GM21526 (cell line): ENCODE data around the gene MRGPRG.

Experiments
- ATAC-seq: cut with Tn5 transposase; IDR thresholded peaks from one replicate; pipeline ENCODE4 v1.9.1; 2021; ENCODE audit warnings: moderate library complexity; ENCODE audit not compliant: unreplicated experiment, low FRiP score

The MRGPRG gene

GRCh38 chr11:3226846-3227567, 8.4 kb upstream of the MRGPRG start:
- no peak for ATAC-seq

DNA sequence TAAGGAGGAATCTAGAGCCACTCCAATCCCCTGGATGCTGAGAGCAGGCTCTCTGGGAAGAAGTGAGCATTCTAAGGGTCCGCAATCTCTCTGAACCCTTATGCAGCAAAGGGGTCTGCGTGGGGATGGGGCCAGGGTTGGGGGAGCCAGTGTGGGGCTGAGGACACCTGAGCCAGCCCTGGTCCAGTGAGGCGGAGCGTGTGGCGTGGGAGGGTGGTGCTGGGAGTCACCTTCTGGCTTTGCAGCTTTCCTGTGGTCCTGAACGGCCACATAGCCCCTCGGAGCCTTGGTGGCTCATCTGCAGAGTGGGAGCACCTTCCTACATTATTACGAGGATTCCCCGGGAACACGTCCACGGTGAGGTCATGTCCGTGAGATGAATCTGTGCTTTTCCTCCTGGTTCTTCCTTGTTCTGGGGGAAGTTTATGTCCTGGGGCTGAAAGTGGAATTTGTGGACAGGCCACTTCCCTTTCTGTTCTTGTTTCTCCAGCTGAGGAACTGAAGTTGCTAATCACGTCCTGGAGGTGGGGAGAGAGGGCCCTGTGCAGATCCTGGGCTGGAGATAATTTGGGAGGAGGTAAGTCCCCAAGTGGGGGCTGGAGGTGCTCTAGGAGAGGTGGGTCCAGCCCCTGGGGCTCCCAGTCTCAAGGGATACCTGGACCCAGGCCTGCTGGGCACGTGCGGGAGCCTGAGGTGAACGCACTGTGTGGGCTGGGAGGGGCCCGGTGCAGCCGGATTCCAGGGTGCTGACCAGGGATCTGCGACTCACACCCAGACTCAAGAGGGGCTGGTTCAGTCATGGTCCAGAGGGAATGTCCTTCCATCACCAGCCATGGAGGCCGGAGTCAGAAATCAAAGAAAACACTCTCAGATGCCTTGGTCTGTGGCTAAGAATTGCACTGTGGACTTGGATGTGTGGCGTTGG, 7.5 kb upstream of the MRGPRG start:
- no peak for ATAC-seq

DNA sequence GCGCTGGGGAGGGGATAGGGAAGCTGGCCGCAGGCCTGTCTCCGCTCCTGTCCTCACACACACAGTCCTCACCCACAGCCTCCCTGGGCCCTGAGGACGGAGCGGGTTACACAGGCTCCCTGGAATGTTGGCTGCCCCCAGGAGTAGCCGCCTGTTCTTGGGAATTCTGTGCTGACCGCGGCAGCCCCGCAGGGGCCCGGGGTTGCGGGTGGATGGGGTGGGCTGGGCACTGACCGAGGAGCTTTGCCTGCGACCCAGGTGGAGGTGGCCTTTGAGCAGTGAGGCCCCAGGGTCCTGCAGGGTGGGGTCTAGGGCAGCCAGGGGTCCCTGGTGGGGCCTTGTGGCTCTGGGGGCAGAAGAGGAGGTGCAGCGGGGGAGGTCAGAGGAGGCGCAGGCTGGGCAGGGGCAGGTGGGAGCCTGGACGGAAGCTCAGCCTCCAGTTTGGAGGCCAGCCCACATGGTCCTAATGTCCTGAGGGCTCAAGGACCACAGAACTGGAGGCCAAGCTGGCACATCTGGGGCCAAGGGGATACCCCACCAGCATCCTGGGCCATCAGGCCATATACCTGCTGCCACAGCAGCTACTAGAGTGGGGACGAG, 6.6 kb upstream of the MRGPRG start:
- ATAC-seq, result no peak

GRCh38 chr11:3224401-3225057, 5.9 kb upstream of the MRGPRG start:
- no peak for ATAC-seq

DNA sequence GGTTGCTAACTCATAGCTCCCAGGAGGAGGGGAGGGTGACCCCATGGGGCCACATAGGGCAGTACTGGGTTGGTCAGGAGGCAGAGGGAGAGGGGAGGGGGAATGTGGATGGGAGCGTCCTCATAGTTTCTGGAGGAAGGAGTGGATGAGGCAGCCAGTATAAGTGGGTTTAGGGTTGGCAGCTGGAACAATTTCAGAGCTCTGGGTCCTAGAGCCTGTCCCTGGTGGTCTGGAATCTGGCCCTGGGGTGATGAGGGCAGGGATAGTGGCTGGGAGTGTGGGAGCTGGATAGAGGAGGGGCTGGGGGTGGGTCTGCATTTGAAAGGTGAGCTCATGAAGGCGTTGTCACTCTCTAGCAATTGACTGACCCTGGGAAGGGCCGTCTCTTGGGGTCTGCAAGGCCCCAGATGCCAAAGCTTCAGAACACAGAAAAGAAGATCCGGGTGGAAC, 5.3 kb upstream of the MRGPRG start:
- no peak for ATAC-seq

GRCh38 chr11:3222941-3223915, 4.6 kb upstream of the MRGPRG start:
- ATAC-seq, result no peak

DNA sequence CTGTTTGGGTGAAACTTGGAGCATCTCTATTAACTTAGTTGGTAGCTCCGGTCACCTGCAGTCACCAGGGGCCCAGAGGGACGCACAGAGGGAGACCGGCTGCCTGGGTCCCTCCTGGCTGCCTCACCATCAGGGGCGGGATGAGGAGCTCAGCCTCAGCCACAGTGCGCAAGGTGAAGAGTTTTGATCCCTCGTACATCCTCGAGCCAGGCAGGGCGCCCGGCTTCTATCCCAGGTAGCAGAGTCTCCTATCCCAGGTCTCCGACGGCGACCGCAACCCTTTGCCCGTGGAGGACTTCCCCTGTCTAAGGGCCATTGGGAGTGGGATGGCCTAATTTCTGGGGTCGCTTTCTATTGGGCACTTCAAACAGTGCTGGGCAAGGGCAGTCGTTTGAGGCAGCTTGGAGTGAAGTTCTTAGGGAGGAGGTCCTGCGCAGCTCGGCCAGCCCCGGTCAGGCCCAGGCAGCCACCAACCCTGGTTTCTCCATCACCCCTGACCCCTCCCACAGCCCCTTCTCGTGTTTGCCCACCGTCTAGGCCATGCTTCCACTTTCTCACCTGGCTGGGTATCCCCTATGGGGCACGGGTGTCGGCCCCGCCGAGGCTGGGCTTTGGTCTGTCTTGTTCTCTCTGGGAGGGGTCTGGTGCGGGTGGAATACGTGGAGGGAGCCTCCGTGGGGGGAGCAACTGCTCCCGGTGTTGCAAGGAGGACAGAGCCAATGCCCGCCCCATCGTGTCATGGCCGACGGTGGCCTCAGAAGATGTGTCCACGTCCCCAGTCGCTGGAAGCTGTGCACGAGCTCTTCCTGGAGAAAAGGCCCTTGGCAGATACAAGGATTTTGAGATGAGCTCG, 3.6 kb upstream of the MRGPRG start:
- no peak for ATAC-seq

DNA sequence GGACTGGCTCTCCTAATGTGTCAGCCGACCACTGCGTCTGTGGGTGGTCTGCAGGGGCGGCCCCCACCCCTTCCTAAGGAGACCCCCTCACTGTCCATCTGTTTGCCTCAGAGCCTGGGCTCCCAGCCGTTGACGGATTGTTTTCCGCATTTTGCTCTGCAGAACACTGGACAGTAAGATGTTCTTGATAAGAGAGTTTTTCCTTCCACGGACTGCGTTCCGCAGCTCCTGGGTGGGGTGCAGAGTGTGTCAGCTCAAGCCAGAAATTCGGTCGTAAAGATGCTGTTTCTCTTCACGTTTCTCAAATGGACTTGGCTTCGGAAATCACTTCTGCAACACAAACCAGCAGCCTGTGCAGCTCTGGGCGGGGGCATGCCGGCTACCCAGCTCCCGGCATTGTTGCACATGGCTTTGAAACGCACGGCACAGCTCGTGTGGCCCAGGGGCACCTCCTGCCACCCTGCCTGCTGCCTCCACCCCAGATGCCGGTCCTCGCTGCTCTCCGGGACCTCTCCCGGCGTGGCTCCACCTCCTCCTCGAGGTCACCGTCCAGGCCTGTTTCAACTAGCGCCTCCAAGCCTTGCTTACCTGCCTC, 2.9 kb upstream of the MRGPRG start:
- no peak for ATAC-seq

GRCh38 chr11:3220521-3221407, 2.2 kb upstream of the MRGPRG start:
- ATAC-seq, result no peak

GRCh38 chr11:3220101-3220500, 1.5 kb upstream of the MRGPRG start:
- no peak for ATAC-seq

DNA sequence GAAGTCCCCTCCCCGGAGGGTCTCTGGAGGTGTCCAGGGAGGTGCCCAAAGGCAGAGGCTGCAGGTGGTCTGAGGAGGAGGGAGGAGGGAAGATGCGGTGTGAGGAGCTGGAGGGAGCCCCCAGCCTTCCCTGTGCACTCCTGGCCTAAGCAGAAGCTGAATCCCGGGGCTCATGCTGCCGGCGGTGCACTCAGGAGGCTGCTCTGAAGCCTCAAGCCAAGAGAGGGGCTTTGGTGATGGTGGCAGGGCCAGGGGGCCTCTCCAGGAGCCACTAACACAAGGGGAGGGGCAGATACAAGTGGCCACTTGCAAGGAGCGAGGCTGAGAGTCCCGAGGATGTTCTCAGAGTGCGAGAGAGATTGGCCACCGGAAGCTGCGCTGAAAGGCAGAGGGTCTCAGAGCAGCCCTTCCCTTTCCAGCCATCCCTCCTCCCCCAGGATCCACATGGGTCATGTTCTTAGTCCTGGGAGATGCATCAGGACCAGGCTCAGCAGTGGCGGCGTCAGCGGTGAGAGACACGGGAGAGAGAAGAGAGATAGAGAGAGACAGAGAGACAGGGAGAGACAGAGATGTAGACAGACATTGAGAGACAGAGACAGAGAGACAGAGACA, 774 bp upstream of the MRGPRG start:
- no peak for ATAC-seq

GRCh38 chr11:3217818-3218482, 663 bp downstream of the MRGPRG start:
- no peak for ATAC-seq

DNA sequence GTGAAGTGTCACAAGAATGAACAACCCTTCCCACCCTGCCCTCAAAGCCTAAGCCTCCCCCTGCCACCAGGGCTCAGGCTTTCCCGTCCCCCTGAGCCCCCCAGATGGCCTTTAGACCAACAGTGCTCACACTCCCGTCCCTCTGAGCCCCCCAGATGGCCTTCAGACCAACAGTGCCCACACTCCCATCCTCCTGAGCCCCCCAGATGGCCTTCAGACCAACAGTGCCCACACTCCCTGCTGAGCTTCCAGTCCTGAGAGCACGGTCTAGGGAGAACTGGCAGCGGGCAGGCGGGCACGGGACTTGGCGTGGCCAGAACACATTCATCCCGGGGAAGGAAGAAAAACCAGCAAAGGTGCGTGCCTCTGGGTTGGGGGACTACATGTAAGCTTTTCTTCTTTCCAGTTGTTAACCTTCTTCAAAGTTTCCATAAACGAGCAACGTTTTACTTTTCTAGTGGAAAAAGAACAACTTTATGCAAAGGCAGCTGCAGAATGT, 2.5 kb downstream of the MRGPRG start:
- no peak for ATAC-seq

GRCh38 chr11:3215346-3216026, 3.1 kb downstream of the MRGPRG start:
- ATAC-seq, result no peak

- no peak for ATAC-seq
Observed at GRCh38 chr11:3214420-3214699, 4.3 kb downstream of the MRGPRG start.
